Glutamatergic neuron (in vitro differentiated cells): ENCODE data around the gene DUSP9. TPM values are rescaled to one million over a fixed set of nuclear protein-coding genes. Genes with fewer than 3 reads are reported as not detected.
"Not testable (repeated sequence)": the region's sequence is repeated elsewhere in the genome, so short reads cannot be mapped to it uniquely, and the experiment has no call there.

Source experiments
- DNase-seq: peaks from one replicate; pipeline ENCODE4 v3.0.0; 2022
- H3K27ac Mint-ChIP-seq: one replicate; pipeline ENCODE4 v1.8.0; 2020; ENCODE audit warnings: mild to moderate bottlenecking, mixed read lengths, inconsistent platforms; ENCODE audit not compliant: unreplicated experiment
- H3K27me3 Mint-ChIP-seq: one replicate; pipeline ENCODE4 v1.8.0; 2020; ENCODE audit warnings: mild to moderate bottlenecking, moderate library complexity, mixed read lengths, inconsistent platforms; ENCODE audit not compliant: unreplicated experiment
- H3K36me3 Mint-ChIP-seq: one replicate; pipeline ENCODE4 v1.8.0; 2020; ENCODE audit warnings: mild to moderate bottlenecking, mixed read lengths, inconsistent platforms; ENCODE audit not compliant: unreplicated experiment
- H3K4me1 Mint-ChIP-seq: one replicate; pipeline ENCODE4 v1.8.0; 2020; ENCODE audit warnings: mild to moderate bottlenecking, low read depth, mixed read lengths, inconsistent platforms; ENCODE audit not compliant: unreplicated experiment
- H3K4me3 Mint-ChIP-seq: one replicate; pipeline ENCODE4 v1.8.0; 2020; ENCODE audit warnings: mild to moderate bottlenecking, mixed read lengths, inconsistent platforms; ENCODE audit not compliant: unreplicated experiment
- H3K9me3 Mint-ChIP-seq: one replicate; pipeline ENCODE4 v1.8.0; 2020; ENCODE audit warnings: mild to moderate bottlenecking, moderate library complexity, mixed read lengths, inconsistent platforms; ENCODE audit not compliant: unreplicated experiment
- CTCF ChIP-seq: fragments of 200-600 bp; sonication (generic); IDR thresholded peaks from one replicate; pipeline ENCODE4 v1.5.0; 2021; ENCODE audit not compliant: partially characterized antibody, unreplicated experiment
- total RNA-seq: library from RNA; stranded (reverse); fragmentation: NEBNext Ultra II Directional; extraction: Animal tissue kit (Norgen Biotek cat#: 25700); gene quantifications from one replicate; pipeline ENCODE4 v1.2.1, GENCODE V29; 2021; ENCODE audit not compliant: unreplicated experiment

The DUSP9 gene
- total RNA-seq, 1 donor from 2014 or later, result 0.61 TPM

GRCh38 chrX:153688506-153688905 lies 41.5 kb downstream of the DUSP9 start:
- Mint-ChIP-seq H3K9me3 (no peaks in the 10 kb centered on the region), H3K36me3 (no peaks in the 10 kb centered on the region), H3K27me3 (no peaks in the 10 kb centered on the region), H3K27ac (no peak overlapping the region), H3K4me1 (peaks cover 2% of the 10 kb centered on the region), H3K4me3 (no peak overlapping the region)
- TF ChIP-seq CTCF, result no peak
- no peak for DNase-seq

DNA sequence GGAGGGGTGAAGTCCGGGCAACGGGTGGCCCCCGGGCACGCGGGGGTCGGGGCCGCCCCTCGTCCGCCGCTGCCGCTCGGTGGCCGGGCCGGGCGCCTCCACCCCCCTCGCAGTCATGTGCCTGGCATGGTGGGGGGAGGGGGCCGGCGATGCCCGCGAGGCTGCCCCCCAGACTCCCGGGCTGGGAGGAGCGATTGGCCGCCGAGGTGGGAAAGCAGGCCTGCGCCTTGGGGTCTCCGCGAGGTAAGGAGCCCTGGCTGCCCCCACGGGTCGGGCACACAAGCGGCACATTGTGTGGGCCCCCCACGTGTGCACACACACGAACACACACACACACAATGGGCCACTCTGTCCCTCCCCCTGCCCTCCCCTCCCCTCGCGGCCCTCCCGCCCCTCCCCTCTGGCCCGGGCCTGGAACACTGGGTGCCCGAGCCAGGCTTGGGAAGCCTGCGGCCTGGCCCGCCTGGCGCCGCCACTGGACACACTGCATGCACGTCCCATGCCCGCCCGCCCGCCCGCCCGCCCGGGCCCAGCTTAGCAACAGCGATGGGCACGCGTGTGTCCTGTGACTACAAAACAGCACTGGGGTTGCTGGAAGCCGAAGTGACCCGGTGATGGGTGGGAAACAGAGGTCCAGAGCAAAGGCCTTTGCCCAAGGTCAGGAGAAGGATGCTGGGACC lies 42.0 kb downstream of the DUSP9 start:
- Mint-ChIP-seq H3K27me3 (no peaks in the 10 kb centered on the region), H3K4me3 (peak overlapping the region; percentile 67), H3K4me1 (peaks cover 2% of the 10 kb centered on the region), H3K9me3 (no peaks in the 10 kb centered on the region), H3K36me3 (no peaks in the 10 kb centered on the region), H3K27ac (no peak overlapping the region)
- peak; percentile 36 for DNase-seq
- TF ChIP-seq CTCF, result no peak

- Mint-ChIP-seq H3K9me3 (no peaks in the 10 kb centered on the region), H3K4me1 (peaks cover 2% of the 10 kb centered on the region), H3K27me3 (no peaks in the 10 kb centered on the region), H3K36me3 (no peaks in the 10 kb centered on the region), H3K27ac (no peak overlapping the region), H3K4me3 (peak overlapping the region; percentile 68)
- peak; percentile 29 for TF ChIP-seq CTCF
- peak; percentile 62 for DNase-seq
Measured at GRCh38 chrX:153689654-153690465, 42.9 kb downstream of the DUSP9 start.

- Mint-ChIP-seq H3K27me3 (no peaks in the 10 kb centered on the region), H3K36me3 (no peaks in the 10 kb centered on the region), H3K27ac (no peak overlapping the region), H3K4me3 (peak overlapping the region; percentile 68), H3K9me3 (no peaks in the 10 kb centered on the region), H3K4me1 (peaks cover 2% of the 10 kb centered on the region)
- DNase-seq, result no peak
- TF ChIP-seq CTCF, result no peak
Measured at GRCh38 chrX:153690466-153690865, 43.5 kb downstream of the DUSP9 start.

DNA sequence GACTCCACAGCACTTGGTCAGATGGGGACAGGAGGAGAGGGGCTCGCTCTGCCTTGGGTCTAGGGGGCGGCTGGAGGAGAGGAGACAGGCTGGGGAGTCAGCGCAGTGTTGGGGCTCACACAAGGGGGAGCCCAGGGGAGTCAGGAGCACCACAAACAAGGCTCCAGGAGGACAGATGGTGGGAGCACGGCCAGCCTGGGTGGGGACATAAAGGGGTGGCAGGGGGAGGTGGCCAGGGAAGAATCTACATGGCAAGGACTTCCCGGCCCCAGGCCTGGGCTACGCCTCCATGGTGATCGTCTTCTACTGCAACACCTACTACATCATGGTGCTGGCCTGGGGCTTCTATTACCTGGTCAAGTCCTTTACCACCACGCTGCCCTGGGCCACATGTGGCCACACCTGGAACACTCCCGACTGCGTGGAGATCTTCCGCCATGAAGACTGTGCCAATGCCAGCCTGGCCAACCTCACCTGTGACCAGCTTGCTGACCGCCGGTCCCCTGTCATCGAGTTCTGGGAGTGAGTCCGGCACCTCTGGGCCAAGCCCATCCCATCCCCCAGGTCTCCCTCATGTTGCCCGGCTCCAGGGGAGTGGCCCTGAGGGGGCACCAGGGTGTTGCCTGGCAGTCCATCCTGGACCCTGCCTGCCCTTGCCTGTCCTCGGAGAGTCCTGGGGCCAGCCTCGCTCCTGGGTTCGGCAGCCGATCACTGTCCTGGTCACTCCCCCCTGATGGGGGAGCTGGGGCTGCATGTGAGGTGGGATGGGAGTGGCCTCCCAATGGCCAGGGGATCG lies 44.2 kb downstream of the DUSP9 start:
- not testable (repeated sequence) for H3K36me3 Mint-ChIP-seq, H3K27ac Mint-ChIP-seq, DNase-seq, H3K4me1 Mint-ChIP-seq, H3K27me3 Mint-ChIP-seq, H3K9me3 Mint-ChIP-seq, H3K4me3 Mint-ChIP-seq
